HG02870 (cell line): Measurements from ENCODE around the gene GXYLT2.

ENCODE experiments used
- ATAC-seq: cut with Tn5 transposase; IDR thresholded peaks from one replicate; pipeline ENCODE4 v1.9.1; 2021; ENCODE audit warnings: mild to moderate bottlenecking, moderate library complexity; ENCODE audit not compliant: unreplicated experiment

GXYLT2 gene, protein sequence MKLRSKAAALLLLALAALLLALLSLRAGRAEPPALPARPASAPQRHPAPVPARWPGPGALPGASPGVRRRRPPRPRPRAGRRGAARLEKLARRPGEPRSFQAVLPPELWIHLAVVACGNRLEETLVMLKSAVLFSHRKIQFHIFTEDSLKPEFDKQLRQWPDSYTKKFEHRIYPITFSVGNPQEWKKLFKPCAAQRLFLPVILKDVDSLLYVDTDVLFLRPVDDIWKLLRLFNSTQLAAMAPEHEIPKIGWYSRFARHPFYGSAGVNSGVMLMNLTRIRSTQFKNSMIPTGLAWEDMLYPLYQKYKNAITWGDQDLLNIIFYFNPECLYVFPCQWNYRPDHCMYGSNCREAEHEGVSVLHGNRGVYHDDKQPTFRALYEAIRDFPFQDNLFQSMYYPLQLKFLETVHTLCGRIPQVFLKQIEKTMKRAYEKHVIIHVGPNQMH

DNA sequence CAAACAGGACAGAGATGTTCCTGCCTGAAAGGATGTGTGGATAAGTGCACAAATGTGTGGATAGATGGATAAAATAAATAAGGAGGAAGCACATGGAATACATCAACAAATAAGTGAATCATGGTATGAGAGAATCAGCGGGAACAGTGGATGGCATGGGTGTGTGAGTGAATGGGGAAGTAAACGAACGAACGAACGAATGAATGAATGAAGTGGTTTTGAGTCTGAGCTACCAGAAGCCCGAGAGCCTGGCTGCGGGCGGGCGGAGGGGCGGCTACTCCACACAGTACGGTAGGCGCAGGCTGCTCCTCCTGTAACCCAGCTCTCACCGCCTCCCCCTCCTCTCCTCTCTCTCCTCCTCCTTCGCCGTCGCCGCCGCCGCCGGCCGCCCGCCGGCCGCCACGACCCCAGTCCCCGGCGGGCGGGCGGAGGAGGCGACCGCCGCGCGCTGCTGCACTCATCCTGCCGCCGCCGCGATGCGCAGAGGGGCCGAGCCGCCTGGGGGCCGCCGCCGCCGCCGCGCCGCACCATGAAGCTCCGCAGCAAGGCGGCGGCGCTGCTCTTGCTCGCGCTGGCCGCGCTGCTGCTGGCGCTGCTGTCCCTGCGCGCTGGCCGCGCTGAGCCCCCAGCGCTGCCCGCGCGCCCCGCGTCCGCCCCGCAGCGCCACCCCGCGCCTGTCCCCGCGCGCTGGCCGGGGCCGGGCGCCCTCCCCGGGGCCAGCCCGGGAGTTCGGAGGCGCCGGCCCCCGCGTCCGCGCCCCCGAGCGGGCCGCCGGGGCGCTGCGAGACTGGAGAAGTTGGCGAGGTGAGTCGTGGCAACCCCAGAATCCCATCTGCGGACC, at the start of gene GXYLT2:
Gene GXYLT2 (plus strand): TSS at position 342 of the 841 bp plus-strand sequence. CDS start 188 bp downstream, at position 530.
- peak; percentile 90 for ATAC-seq

DNA sequence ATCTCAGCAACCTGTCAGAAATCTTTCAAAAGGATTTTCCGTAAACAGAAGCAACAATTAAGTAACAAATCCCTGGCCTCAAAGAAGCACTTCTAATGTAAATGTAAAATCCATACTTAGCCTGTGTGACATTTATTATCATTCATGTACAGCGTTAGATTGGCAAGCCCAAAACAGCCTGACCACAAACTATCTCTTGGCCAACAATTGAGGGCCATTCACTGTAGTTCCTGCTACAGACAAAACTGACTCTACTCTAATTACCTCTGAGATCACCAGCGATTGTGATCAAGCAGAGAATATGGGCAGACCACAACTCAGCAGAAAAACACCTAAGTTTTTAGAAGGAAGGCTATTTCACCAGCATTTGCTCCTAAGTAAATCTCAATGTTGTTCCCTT, 48.8 kb upstream of the GXYLT2 start:
- no peak for ATAC-seq

DNA sequence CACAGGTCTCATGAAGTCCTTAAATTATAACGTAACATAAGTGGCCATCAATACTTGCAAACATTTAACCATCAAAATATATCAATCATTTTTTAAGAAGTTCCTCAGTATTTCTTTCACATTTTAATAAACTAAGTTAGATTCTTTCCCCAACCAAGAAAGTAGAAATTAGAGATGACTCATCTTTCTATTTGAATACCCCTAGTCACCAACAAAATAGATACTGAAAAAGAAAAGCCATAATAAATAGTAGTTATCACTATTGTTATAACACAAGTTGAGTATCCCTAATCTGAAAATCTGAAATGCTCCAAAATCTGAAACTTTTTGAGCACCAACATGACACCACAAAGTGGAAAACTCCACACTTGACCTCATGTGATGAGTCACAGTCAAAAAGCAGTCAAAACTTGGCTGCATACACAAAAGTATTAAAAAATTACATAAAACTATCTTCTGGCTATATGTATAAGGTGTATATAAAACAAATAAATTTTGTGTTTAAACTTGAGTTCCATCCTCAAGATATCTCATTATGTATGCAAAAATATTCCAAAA, 43.3 kb upstream of the GXYLT2 start:
- ATAC-seq = peak; percentile 35

DNA sequence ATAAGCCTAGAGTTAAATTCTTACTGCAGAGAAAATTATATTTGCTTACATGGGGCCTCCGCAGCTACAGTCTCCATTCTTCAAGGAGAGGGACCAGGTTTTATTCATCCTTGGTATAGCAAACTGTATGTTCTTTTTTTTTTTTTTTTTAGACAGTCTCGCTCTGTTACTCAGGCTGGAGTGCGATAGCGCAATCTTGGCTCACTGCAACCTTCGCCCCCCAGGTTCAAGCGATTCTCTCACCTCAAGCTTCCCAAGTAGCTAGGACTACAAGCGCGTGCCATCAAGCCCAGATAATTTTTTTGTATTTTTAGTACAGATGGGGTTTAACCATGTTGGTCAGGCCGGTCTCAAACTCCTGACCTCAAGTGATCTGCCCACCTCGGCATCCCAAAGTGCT, 41.7 kb upstream of the GXYLT2 start:
- ATAC-seq = no peak

DNA sequence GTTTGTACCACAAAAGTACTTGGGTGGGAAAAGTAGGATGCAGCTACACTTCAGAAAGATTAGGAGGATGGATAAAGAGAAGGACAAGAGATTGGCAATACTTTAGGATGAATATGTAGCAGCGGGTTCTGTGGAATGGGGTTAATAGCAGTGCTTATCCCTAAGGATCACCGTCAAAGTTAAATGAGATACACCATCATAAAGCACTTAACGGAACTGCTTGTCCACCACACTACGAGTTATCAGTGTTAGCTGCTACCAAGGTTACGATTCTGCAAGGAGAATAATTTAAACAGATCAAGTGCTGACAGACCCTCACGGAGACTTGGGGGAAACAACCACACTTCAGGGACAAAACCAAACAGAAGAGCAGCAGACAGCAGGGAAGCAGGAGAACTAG, 40.6 kb upstream of the GXYLT2 start:
- no peak for ATAC-seq

DNA sequence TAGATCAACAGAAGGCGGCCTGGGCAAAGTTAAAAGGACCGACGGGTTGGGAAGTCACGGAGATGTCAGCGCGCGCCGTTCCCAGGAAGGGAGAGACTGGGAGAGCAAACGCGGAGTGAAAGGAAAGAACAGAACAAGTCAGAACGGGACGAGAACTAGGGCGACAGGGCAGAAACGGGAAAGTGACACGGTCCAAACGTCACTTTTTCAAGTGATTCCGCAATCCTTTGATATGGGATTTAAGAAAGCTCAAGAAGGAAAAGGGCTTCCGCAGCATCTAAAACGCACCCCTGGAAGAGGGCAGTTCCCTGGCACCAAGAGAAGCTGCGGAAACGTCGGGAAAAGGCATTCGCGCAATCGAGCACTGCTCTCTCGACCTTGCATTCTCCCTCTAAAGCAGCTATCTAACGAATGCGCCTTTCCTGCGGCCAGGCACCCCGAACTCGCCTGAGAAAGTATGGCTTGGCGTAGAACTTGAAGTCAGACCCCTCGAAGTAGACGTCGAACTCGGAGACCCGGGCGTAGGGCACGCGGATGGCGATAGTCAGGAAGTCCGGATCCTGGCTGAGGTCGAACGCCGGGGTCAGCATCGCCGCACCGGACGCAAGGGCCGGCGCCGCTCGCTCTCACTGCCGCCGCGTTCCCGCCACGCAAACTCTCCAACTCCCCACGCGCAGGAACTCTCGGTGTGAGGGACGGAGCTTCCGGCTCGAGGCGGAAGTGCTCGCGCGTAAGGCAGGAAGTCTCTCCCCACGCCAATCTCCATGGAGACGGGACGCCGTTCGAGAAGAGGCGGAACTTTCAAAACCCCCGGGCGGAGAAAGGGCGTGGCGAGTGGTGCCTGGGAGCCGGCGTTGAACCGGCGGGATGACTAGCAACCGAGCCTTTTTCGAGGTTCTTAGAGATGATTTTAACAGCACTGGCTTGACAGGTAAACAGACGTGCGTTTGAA, 39.8 kb upstream of the GXYLT2 start, which contains the start of gene SHQ1:
Gene SHQ1 (minus strand): TSS at position 695 of the 952 bp plus-strand sequence. CDS start 105 bp downstream, at position 590.
- ATAC-seq = peak; percentile 79

DNA sequence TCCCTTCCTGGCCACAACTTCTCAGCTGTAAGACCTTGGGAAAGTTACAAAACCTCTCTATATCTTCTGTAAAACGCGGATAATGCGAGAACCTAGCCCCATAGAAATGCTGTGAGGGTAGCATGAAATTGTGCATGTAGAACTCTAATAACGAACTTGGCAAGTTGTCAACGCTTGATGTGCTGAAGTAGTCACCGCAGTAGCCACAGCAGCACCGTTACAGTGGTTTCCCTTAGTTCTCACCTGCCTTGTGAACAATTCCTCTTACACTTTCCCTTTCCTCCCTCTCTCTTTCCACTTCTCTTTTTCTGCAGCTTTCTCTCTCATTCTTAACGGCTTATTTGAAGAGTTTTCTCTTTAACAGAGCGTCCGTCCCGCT, 39.2 kb upstream of the GXYLT2 start:
- ATAC-seq = peak; percentile 50

DNA sequence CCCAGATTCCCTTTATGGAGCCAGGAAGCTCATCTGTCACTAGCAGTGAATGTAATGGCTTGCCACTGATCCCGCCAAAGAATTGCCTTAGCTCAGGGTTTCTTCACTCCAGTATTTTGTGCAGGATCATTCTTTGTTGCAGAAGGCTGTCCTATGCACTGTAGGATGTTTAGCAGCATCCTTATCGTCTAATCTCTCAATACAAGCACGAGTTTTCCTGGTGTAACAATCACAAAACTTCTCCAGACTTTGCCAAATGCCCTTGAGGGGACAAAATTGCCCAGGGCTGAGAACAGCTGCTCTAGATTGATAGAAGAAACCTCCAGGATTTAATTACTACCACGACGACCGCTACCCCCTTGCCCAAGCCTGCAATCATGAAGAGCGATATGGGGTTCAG, 32.8 kb upstream of the GXYLT2 start:
- no peak for ATAC-seq

DNA sequence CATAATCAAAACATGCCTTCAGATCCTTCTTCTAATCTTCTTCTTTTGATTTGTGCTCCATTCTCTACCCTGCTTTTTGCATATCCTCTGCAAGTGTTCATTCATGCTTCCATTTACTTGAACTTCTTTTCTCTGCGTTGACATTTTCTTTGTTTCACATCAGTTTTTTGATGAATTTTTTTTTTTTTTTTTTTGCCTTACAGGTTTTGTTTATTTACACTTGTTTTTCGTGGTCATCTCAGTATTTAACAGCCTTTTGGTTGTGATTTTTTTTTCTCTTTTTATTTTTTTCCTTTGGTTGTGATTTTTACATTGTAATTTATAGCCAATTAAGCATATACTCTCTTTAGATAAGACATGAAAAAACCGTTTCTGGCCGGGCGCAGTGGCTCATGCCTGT, 27.8 kb upstream of the GXYLT2 start:
- no peak for ATAC-seq

DNA sequence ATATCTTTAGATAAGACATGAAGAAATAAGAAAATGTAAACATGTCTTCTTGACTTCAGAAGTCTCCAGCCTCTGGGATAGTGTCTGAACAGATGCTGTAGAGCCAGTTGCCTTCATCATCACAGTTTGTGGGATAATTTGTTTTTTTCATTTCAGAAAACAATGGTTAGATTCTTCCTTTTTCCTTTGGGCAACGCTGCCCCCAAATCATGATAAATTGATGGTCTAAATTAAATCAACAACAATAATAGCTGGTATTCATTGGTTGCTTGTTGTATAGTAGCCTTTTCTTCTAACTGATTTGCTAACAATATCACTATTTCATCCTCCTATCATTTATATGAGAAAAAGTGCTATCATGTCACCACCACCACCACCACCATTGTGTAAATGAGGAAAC, 27.0 kb upstream of the GXYLT2 start:
- ATAC-seq = no peak

DNA sequence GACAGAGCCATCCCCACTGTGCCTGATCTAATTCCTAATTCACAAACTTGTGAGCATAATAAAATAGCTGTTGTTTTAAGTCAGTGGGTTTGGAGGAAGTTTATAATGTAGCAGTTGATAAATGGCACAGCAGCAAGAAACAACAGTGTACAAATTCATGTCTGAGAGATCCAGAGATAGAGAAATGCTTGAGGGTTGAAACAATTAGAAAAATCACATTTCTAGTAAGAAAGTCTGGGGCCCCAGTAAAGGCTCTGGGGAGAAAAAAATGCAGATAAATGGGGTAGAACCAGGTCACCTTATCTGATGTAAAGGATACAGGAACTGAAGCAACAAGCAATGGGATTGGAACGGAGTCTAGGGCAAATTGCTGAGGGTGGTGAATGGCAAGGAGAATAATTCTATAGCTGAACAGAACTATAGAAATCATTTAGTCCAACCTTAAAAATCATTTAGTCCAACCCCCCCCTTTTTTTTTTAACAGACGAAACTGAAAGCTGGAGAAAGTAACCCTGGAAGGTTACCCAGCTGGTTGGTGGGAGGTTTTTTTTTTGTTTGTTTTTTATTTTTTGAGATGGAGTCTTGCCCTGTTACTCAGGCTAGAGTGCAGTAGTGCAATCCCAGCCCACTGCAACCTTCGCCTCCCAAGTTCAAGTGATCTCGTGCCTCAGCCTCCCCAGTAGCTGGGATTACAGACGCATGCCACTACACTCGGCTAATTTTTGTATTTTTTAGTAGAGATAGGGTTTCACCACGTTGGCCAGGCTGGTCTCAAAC, 25.3 kb upstream of the GXYLT2 start:
- no peak for ATAC-seq

DNA sequence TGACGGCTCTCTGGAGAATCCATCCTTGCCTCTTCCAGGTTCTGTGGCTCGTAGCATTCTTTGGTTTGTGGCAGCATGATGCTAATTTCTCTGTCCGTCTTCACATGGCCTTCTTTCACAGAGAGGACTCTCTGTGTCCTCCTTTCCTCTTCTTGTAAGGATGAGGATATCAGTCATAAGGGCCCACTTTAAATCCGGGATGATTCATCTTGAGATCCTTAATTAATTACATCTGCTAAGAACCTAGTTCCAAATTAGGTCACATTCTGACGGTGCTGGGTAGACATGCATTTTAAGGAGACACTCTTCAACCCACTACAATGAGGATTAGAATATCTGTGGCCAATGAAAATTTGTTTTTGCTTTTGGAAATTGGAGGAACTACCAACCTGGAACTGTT, 15.7 kb upstream of the GXYLT2 start:
- no peak for ATAC-seq

DNA sequence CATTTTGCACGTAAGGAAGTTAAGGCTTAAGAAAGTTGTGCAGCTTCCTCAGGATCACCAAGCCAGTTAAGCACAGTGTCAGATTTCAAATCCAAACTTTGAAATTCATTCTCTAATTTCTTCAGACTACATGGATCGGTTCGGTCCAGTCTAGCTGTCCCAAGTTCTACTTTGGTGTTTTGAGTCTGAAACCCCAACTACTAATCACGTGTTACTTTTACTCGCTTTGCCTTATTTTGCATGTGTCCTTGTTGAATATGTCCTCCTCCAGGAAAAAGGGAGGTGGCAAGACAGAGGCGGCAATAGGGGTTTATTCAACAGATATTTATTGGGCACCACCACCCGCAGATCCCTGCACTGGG, 522 bp upstream of the GXYLT2 start:
- no peak for ATAC-seq

DNA sequence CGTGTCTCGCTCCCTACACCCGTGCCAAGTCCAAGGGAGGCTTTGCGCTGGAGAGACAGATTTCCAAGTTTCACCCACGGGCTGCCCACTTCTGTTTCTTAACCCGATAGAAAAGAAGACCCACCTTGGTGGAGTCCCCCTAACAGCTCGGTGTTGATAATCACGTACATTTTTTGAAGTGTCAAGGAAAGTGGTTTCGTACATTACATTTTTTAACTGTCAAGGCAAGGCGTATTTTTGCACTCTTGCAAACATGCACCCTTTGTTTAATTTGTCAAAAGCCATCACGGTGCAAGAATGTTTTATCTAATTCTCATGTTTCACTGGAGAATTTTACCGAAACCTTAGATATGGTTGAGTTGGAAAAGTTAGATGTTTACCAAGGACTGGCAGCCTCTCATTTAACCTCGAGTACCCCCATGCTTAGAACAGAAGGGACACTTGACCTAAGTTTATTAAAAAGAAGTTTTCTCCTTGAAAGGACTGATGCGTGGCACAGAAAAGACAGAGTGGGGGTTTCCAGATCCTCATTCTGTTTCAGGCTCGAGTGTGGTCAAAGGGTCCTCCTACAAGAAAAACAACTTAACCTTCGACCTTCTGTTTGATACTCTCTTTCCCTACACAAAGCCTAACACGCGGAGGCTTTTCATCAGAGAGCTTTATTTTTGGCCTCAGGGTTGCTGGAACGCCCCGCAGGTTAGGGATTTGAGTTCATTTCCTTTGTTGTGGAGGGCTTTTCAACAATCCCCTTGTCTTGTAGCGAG, 882 bp downstream of the GXYLT2 start:
- no peak for ATAC-seq

DNA sequence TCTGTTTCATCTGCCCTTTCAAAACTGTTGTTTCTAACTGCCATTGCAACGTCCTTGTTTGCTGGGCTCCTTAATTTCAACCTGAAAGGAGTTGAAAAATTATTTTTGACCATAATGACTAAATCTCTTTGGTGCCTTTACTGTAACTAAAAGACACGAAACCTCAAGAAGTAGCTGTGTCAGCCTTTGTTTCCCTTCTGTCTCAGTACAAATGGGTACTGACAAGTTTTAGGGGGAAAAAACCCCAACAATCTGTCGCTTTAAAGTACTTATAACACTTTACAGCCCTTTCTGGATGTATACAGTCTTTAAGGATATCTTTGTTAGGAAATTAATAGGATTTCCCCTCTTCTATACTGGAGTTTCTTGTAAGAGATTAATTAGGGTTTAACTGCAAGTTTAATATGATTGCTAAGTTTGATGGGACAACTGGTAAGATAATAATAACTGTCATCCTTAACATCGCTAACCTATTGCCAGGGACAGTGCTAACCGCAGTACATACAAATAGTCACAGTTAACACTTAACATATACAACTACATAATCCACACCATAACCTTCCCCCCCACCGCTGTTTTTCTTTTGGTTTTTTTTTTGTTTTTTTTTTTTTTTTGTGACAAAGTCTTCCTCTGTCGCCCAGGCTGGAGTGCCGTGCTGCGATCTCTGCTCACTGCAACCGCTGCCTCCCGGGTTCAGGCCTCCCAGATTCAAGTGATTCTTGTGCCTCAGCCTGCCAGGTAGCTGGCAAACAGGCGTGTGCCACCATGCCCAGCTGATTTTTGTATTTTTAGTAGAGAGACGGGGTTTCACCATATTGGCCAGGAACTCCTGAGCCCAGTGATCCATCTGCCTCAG, 1.7 kb downstream of the GXYLT2 start:
- no peak for ATAC-seq

DNA sequence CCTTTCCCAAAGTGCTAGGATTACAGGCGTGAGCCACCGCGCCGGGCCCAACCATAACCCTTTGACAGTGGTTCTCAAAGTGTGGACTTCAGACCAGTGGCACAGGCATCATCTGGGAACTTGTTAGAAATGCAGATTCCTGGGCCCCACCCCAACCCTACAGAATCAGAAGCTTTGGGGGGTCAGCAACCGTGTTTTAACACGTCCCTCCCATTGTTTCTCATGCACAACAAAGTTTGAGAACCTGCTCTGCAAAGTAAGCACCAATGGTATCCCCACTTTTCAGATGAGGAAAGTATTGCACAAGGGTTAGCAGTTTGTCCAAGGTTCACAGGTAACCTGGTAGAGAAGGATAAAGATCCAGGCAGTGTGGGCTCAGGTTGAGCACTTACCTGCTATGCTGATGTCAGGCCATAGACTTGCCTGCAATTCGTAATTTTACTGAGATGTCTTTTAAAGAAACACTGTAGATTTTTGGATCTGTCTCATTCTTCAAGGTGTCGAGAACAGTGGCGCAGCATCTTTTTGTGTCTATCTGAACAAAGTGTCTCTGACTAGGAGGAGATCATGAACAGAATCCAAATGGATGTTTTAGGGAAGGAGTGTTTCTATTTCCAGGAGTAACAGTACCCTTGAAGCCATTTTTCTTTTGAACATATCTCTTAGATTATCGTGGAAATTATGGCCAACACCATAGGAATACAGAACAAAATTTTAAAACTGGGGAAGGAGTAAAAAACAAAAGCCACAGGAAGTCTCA, 2.5 kb downstream of the GXYLT2 start:
- ATAC-seq = no peak

DNA sequence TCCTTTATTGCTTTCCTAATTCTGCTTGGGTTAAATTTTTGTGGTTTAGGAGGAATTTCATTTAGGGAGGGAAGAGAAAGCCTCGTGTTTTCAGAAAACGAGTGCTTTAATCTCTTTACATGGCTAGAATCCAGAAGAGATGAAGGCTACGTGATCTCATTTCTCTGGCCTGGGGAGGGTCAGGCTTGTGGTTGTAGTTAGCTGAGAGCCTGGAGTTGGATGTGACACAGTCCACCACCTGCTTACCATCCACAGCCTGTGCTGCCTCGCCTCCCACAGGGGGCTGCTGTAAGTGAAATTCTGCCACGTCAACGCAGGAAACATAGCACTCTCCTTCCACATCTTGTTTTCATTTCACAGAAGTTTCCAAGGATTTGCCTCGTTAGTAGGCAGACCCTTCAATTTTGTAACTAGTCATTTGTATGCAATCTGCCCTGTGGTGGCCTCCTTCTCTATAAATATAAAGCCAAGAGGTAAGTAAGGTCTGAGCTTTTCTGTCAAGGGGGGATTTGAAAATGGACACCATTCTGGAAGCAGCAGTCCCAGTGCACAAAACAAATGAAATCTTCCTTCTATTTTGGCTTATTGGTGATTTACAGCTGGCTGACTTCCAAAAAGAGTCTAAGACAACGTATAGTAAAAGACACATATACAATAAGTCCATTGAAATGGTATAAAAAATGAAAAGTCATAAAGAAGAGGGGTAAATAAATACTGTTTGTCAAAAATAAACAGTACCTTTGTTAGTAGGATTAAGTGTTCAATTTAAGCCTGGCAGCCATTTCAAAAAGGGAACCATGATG, 3.4 kb downstream of the GXYLT2 start:
- ATAC-seq = no peak
